A549 (cell line): ENCODE data around the gene OTULIN. TPM values are rescaled to one million over a fixed set of nuclear protein-coding genes. Genes with fewer than 3 reads are reported as not detected.

Source experiments
- ATAC-seq, 2 experiments: fragments of 200-7000 bp in 1 of 2; fragments of >200 bp in 1 of 2; cut with Nextera tagmentation in 1 of 2; cut with Tn5 transposase in 1 of 2; 3 replicates each; pipeline versions ENCODE4 v1.8.0 to v1.9.1; 2018 to 2020; ENCODE audit warnings: mild to moderate bottlenecking in 1 of 2, moderate library complexity in 1 of 2
- CTCF ChIA-PET: fragments of 300-600 bp; sonication (Branson Sonifier 250); formaldehyde crosslinking; extraction: SDS; loops from one replicate; lab custom pipeline; 2021; ENCODE audit warnings: antibody characterized with exemption, inconsistent platforms; lab: Yijun Ruan, JAX
- POLR2A ChIA-PET: fragments of 350-600 bp; formaldehyde crosslinking; extraction: SDS; loops from one replicate; lab custom pipeline; 2021; ENCODE audit warnings: antibody characterized with exemption, inconsistent platforms; lab: Yijun Ruan, JAX
- DNase-seq, 2 experiments: peaks; one replicate each; pipeline versions ENCODE4 v3.0.0 to v3.0.0-alpha.2; 2011 to 2016; ENCODE audit warnings: low read depth in 1 of 2, low spot score in 1 of 2
- FAIRE-seq: peaks from 2 replicates; lab custom pipeline; 2011; peaks lifted over from hg19 to GRCh38; lab: Jason Lieb, UNC
- H3K27ac ChIP-seq, 2 experiments: fragments of >200 bp; sonication (Bioruptor Twin); formaldehyde crosslinking; 3 replicates each; pipeline ENCODE4 v1.5.1; 2016 to 2017
- H3K4me1 ChIP-seq: fragments of >200 bp; sonication (Bioruptor Twin); formaldehyde crosslinking; 3 replicates; pipeline ENCODE4 v1.6.1; 2016
- H3K4me2 ChIP-seq: fragments of >200 bp; sonication (Bioruptor Twin); formaldehyde crosslinking; 3 replicates; pipeline ENCODE4 v1.6.1; 2016
- H3K4me3 ChIP-seq: fragments of >200 bp; sonication (Bioruptor Twin); formaldehyde crosslinking; 3 replicates; pipeline ENCODE4 v1.5.1; 2016
- H3K9me3 ChIP-seq: fragments of >200 bp; sonication (Bioruptor Twin); formaldehyde crosslinking; 3 replicates; pipeline ENCODE4 v1.6.1; 2016
- ATOH8 ChIP-seq: fragments of 250-450 bp; sonication (Bioruptor Pico); IDR thresholded peaks from 2 replicates; pipeline ENCODE4 v1.5.0; 2020; ENCODE audit warnings: low read depth, mild to moderate bottlenecking, moderate library complexity
- BCL3 ChIP-seq: fragments of >200 bp; sonication (Bioruptor Twin); formaldehyde crosslinking; IDR thresholded peaks from 3 replicates; pipeline ENCODE4 v1.6.1; 2016
- BHLHE40 ChIP-seq: IDR thresholded peaks from 2 replicates; pipeline ENCODE4 v1.6.1; 2012; ENCODE audit warnings: low read depth, low read length, inconsistent platforms
- CBX2 ChIP-seq: fragments of 200-600 bp; sonication (generic); IDR thresholded peaks from 2 replicates; pipeline ENCODE4 v1.6.1; 2016; ENCODE audit warnings: low read depth, mild to moderate bottlenecking, borderline replicate concordance
- CEBPB ChIP-seq, 2 experiments: fragments of >200 bp in 1 of 2; sonication (Bioruptor Twin) in 1 of 2; formaldehyde crosslinking in 1 of 2; IDR thresholded peaks; 2 replicates each; pipeline ENCODE4 v1.6.1; 2012 to 2016
- E2F6 ChIP-seq: IDR thresholded peaks from 2 replicates; pipeline ENCODE4 v1.6.1; 2012; ENCODE audit warnings: low read depth, borderline replicate concordance
- EHMT2 ChIP-seq: fragments of 200-600 bp; sonication (generic); IDR thresholded peaks from 2 replicates; pipeline ENCODE4 v1.6.1; 2016; ENCODE audit warnings: antibody characterized with exemption, low read depth, mild to moderate bottlenecking, moderate library complexity
- ESRRA ChIP-seq: fragments of 150-350 bp; IDR thresholded peaks from 2 replicates; pipeline ENCODE4 v1.6.1; 2014; ENCODE audit warnings: mild to moderate bottlenecking, low read length, borderline replicate concordance
- FOXS1 ChIP-seq: fragments of 250-450 bp; sonication (Bioruptor Pico); IDR thresholded peaks from 2 replicates; pipeline ENCODE4 v1.5.0; 2020; ENCODE audit warnings: mild to moderate bottlenecking, moderate library complexity
- HDAC2 ChIP-seq: fragments of 200-600 bp; sonication (generic); IDR thresholded peaks from 2 replicates; pipeline ENCODE4 v1.6.1; 2016
- HOXA7 ChIP-seq: fragments of 250-450 bp; sonication (Bioruptor Pico); IDR thresholded peaks from 2 replicates; pipeline ENCODE4 v1.5.0; 2020; ENCODE audit warnings: mild to moderate bottlenecking, moderate library complexity
- JUN ChIP-seq, 2 experiments: fragments of >200 bp; sonication (Bioruptor Twin); formaldehyde crosslinking; IDR thresholded peaks; 2 replicates in 1 of 2; 3 replicates in 1 of 2; pipeline ENCODE4 v1.6.1; 2016 to 2017
- KDM1A ChIP-seq: fragments of 200-600 bp; sonication (generic); IDR thresholded peaks from 2 replicates; pipeline ENCODE4 v1.6.1; 2016; ENCODE audit warnings: low read depth, mild to moderate bottlenecking
- MAFK ChIP-seq: fragments of 450-650 bp; IDR thresholded peaks from 2 replicates; pipeline ENCODE4 v1.6.1; 2014; ENCODE audit not compliant: partially characterized antibody
- MAX ChIP-seq: IDR thresholded peaks from 2 replicates; pipeline ENCODE4 v1.6.1; 2012
- NFE2L2 ChIP-seq: fragments of 150-350 bp; conservative IDR thresholded peaks from 2 replicates; pipeline ENCODE4 v1.6.1; 2014; ENCODE audit warnings: low read length
- NPAS2 ChIP-seq: fragments of 250-450 bp; sonication (Bioruptor Pico); IDR thresholded peaks from 2 replicates; pipeline ENCODE4 v1.8.0; 2022; ENCODE audit warnings: mild to moderate bottlenecking, moderate library complexity, borderline replicate concordance
- NR3C1 ChIP-seq: fragments of >200 bp; sonication (Bioruptor Twin); formaldehyde crosslinking; IDR thresholded peaks from 3 replicates; pipeline ENCODE4 v1.6.1; 2017
- PBX3 ChIP-seq: IDR thresholded peaks from 2 replicates; pipeline ENCODE4 v1.6.1; 2012
- POLR2A ChIP-seq: IDR thresholded peaks from 2 replicates; pipeline ENCODE4 v1.6.1; 2012; ENCODE audit warnings: mild to moderate bottlenecking, low read length
- POLR2AphosphoS2 ChIP-seq: conservative IDR thresholded peaks from 2 replicates; pipeline ENCODE4 v1.6.1; 2012; ENCODE audit warnings: low read length, improper control_type of control experiment, inconsistent platforms
- RFX5 ChIP-seq: fragments of 450-650 bp; IDR thresholded peaks from 2 replicates; pipeline ENCODE4 v1.7.1; 2014; ENCODE audit warnings: antibody characterized with exemption, mild to moderate bottlenecking, moderate library complexity
- RNF2 ChIP-seq: fragments of 200-600 bp; sonication (generic); IDR thresholded peaks from 2 replicates; pipeline ENCODE4 v1.6.1; 2016; ENCODE audit warnings: low read depth, mild to moderate bottlenecking, antibody characterized with exemption, moderate library complexity, borderline replicate concordance
- SMC3 ChIP-seq: fragments of >200 bp; sonication (Bioruptor Twin); formaldehyde crosslinking; IDR thresholded peaks from 3 replicates; pipeline ENCODE4 v1.6.1; 2018; ENCODE audit warnings: inconsistent platforms
- TP53 ChIP-seq: fragments of 250-450 bp; sonication (Bioruptor Pico); IDR thresholded peaks from 2 replicates; pipeline ENCODE4 v1.5.0; 2021; ENCODE audit warnings: mild to moderate bottlenecking, moderate library complexity
- ZFP36 ChIP-seq: fragments of 450-650 bp; IDR thresholded peaks from 2 replicates; pipeline ENCODE4 v1.6.1; 2014; ENCODE audit warnings: borderline replicate concordance; ENCODE audit not compliant: partially characterized antibody
- ZNF302 ChIP-seq: fragments of 250-450 bp; sonication (Bioruptor Pico); IDR thresholded peaks from 2 replicates; pipeline ENCODE4 v1.9.0; 2021; ENCODE audit warnings: inconsistent platforms, mild to moderate bottlenecking, moderate library complexity
- WGBS: methylation state at CpG from one replicate; pipeline ENCODE4 v1.1.6; 2017; ENCODE audit errors: missing lambda C conversion rate; 5-methylcytosine and 5-hydroxymethylcytosine counted together
- polyA plus RNA-seq, 4 experiments: library from polyadenylated mRNA; depleted of rRNA in 3 of 4; stranded (reverse); fragments of >200 nt; fragmentation: RNase III in 1 of 4; extraction: RNeasy Plus Mini Kit Qiagen cat#74134 plus additional on column Dnase treatment in 1 of 4; gene quantifications; 2 replicates in 3 of 4; 3 replicates in 1 of 4; pipeline ENCODE4 v1.2.3, GENCODE V29; 2011 to 2017

The OTULIN gene
- polyA plus RNA-seq, 2 of the 4 experiments (the other 2 are of a cell fraction), result 13.5 to 17.8 TPM

GRCh38 chr5:14742498-14742897 lies 78.0 kb downstream of the OTULIN start:
- 86% methylated on average over 9 of the region's 9 CpGs for WGBS
- DNase-seq (no peak), FAIRE-seq (no peak), ATAC-seq (no peak)
- no peak for TF ChIP-seq ATOH8 (CRISPR knock-in tag)
- no peak for TF ChIP-seq RFX5
- no peak for TF ChIP-seq KDM1A
- TF ChIP-seq MAFK, result no peak
- no peak for TF ChIP-seq POLR2AphosphoS2
- H3K27ac ChIP-seq, result no peak overlapping the region
- no peaks in the 10 kb centered on the region for H3K9me3 ChIP-seq
- ChIA-PET CTCF (interaction anchor here (1.0 to 4.6 kb wide), 2 partner anchors 15 to 35 kb away, joined by 3 to 21 read pairs; no protein-coding TSS in a partner anchor), POLR2A (no interaction called here)
- H3K4me3 ChIP-seq, result no peak overlapping the region
- H3K4me2 ChIP-seq, result no peak overlapping the region
- H3K4me1 ChIP-seq, result no peaks in the 10 kb centered on the region

DNA sequence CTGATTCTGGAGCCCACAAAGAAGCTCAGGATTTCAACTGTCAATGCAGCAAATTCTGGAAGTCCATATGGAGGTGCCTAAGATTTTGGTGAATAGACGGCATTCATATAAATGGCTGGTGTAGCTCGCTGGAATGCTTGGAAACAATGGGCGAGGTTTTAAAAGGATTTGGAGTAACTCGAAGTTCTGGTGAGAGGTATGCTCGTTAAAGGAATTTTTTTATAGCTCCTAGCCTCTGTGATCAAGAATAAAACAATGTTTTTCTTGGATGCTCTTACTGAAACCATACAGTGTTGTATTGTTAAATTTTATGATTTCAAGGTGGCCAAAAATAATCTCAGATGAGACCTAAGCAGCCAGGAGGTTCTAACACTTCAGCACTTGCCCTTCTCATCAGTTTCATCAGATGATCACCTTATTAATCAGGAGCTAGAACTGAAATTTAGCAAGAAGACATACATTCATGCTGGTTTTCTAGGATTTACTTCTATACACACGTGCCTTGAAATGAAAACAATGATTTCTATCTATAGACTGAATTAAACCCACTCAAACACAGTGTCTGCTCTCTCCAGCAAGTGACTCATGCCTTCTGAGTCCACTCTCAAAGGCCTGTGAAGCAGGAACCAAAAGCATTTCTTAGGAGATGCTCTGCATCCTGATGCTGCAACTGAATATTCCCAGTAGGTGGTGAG lies 79.2 kb downstream of the OTULIN start:
- CTCF ChIA-PET, result interaction anchor here (1.2 to 4.6 kb wide), 3 partner anchors 17 to 271 kb away, joined by 4 to 21 read pairs (median 4); no protein-coding TSS in a partner anchor
- FAIRE-seq (no peak), DNase-seq (no peak), ATAC-seq (no peak)
- no peak overlapping the region for H3K4me3 ChIP-seq
- WGBS, result 82% methylated on average over 6 of the region's 6 CpGs
- no peak overlapping the region for H3K27ac ChIP-seq
- H3K4me1 ChIP-seq, result no peaks in the 10 kb centered on the region
- TF ChIP-seq ESRRA (no peak), EHMT2 (no peak), ZNF302 (CRISPR knock-in tag) (no peak), HDAC2 (no peak), SMC3 (no peak), CBX2 (no peak), CEBPB (IDR thresholded peaks at IDR 0.05) (no peak), JUN (IDR thresholded peaks at IDR 0.05) (no peak), RFX5 (no peak)
- H3K4me2 ChIP-seq, result no peak overlapping the region
- POLR2A ChIA-PET, result no interaction called here
- H3K9me3 ChIP-seq, result no peaks in the 10 kb centered on the region

GRCh38 chr5:14744296-14745187 lies 80.0 kb downstream of the OTULIN start:
- 84% methylated on average over 13 of the region's 14 CpGs for whole genome bisulfite sequencing
- Histone ChIP-seq H3K27ac (no peak overlapping the region), H3K9me3 (no peaks in the 10 kb centered on the region), H3K4me3 (no peak overlapping the region), H3K4me2 (no peak overlapping the region), H3K4me1 (no peaks in the 10 kb centered on the region)
- ATAC-seq, result no peak
- CTCF ChIA-PET, result interaction anchor here (1.2 to 4.6 kb wide), 3 partner anchors 17 to 270 kb away, joined by 4 to 21 read pairs (median 4); no protein-coding TSS in a partner anchor
- no peak for TF ChIP-seq POLR2AphosphoS2
- no peak for TF ChIP-seq CEBPB (IDR thresholded peaks at IDR 0.05)
- no peak for TF ChIP-seq TP53 (CRISPR knock-in tag)
- TF ChIP-seq POLR2A, result no peak
- TF ChIP-seq BHLHE40, result no peak
- TF ChIP-seq NFE2L2, result no peak
- TF ChIP-seq CBX2, result no peak
- no peak for TF ChIP-seq RNF2
- no peak for TF ChIP-seq FOXS1 (CRISPR knock-in tag)
- TF ChIP-seq NPAS2 (CRISPR knock-in tag), result no peak
- TF ChIP-seq ZFP36, result no peak
- no peak for TF ChIP-seq ATOH8 (CRISPR knock-in tag)
- TF ChIP-seq HOXA7 (CRISPR knock-in tag), result no peak
- TF ChIP-seq BCL3, result no peak
- TF ChIP-seq MAX, result no peak
- no peak for TF ChIP-seq NR3C1
- TF ChIP-seq PBX3, result no peak
- TF ChIP-seq E2F6, result no peak
- FAIRE-seq, result no peak
- POLR2A ChIA-PET, result no interaction called here
- DNase-seq, result no peak
